K562 (cell line): Measurements from ENCODE around the gene ACTC1.

Experiments
- ARHGAP35 ChIP-seq: fragments of 450-650 bp; IDR thresholded peaks from 2 replicates; pipeline ENCODE4 v1.6.1; 2018; ENCODE audit not compliant: partially characterized antibody
- ARID4B ChIP-seq: sonication (generic); formaldehyde crosslinking; IDR thresholded peaks from 2 replicates; pipeline ENCODE4 v1.8.0; 2022; ENCODE audit warnings: mild to moderate bottlenecking, missing genetic modification reagents
- E2F8 ChIP-seq: fragments of 450-650 bp; IDR thresholded peaks from 2 replicates; pipeline ENCODE4 v1.7.1; 2018; ENCODE audit warnings: mild to moderate bottlenecking, low read depth; ENCODE audit not compliant: partially characterized antibody
- MXI1 ChIP-seq: IDR thresholded peaks from 2 replicates; pipeline ENCODE4 v1.6.1; 2011; ENCODE audit warnings: low read depth, mild to moderate bottlenecking, improper control_type of control experiment, low read length
- POLR2A ChIP-seq: fragments of 450-650 bp; conservative IDR thresholded peaks from 2 replicates; pipeline ENCODE4 v1.6.1; 2016
- POLR2AphosphoS5 ChIP-seq: IDR thresholded peaks from 2 replicates; pipeline ENCODE4 v1.6.1; 2011; ENCODE audit warnings: mild to moderate bottlenecking, low read depth, low read length, moderate library complexity; ENCODE audit not compliant: control insufficient read depth, insufficient read depth
- RAD21 ChIP-seq, 2 experiments: fragments of 250-450 bp in 1 of 2; fragments of 450-650 bp in 1 of 2; sonication (Bioruptor Pico) in 1 of 2; formaldehyde crosslinking in 1 of 2; IDR thresholded peaks in 1 of 2; conservative IDR thresholded peaks in 1 of 2; 2 replicates each; pipeline versions ENCODE4 v1.4.0 to v1.8.0; 2020 to 2022; ENCODE audit warnings: mild to moderate bottlenecking in 2 of 2, moderate library complexity in 1 of 2
- RBBP5 ChIP-seq: fragments of 200-600 bp; sonication (generic); IDR thresholded peaks from 2 replicates; pipeline ENCODE4 v1.6.1; 2012; ENCODE audit warnings: borderline replicate concordance, mild to moderate bottlenecking, low read length, control low read depth, inconsistent platforms; ENCODE audit not compliant: insufficient read depth, poor library complexity, severe bottlenecking
- SREBF2 ChIP-seq: sonication (generic); formaldehyde crosslinking; IDR thresholded peaks from 2 replicates; pipeline ENCODE4 v1.4.0; 2020; ENCODE audit warnings: mild to moderate bottlenecking, missing genetic modification reagents
- ZNF124 ChIP-seq: sonication (generic); formaldehyde crosslinking; IDR thresholded peaks from 2 replicates; pipeline ENCODE4 v1.8.1; 2022; ENCODE audit warnings: missing genetic modification reagents
- ZNF232 ChIP-seq: sonication (generic); formaldehyde crosslinking; IDR thresholded peaks from 2 replicates; pipeline ENCODE4 v1.8.0; 2022; ENCODE audit warnings: mild to moderate bottlenecking, missing genetic modification reagents
- ZNF511 ChIP-seq: sonication (generic); formaldehyde crosslinking; IDR thresholded peaks from 2 replicates; pipeline ENCODE4 v1.8.0; 2022; ENCODE audit warnings: mild to moderate bottlenecking, missing genetic modification reagents

GRCh38 chr15:34802371-34802770 is 7.0 kb upstream of the ACTC1 start:
- TF ChIP-seq RAD21 (CRISPR knock-in tag; conservative IDR thresholded peaks at IDR 0.05 in 1 of 2, IDR thresholded peaks at IDR 0.05 in 1 of 2) (no peak), POLR2A (no peak), ZNF232 (no peak), ZNF124 (CRISPR knock-in tag) (no peak), RBBP5 (no peak), ARID4B (no peak), POLR2AphosphoS5 (no peak), ZNF511 (no peak), E2F8 (no peak), MXI1 (no peak), ARHGAP35 (no peak), SREBF2 (CRISPR knock-in tag) (no peak)
